ENCODE data around the gene KLHL29. TPM values are rescaled to one million over a fixed set of nuclear protein-coding genes. Genes with fewer than 3 reads are reported as not detected.
A peak's percentile ranks its signal among the peaks of the same experiment; 100 is the strongest.

Gene KLHL29
- total RNA-seq, 2 experiments from 2014 or later: 0.23 to 0.66 TPM

DNA sequence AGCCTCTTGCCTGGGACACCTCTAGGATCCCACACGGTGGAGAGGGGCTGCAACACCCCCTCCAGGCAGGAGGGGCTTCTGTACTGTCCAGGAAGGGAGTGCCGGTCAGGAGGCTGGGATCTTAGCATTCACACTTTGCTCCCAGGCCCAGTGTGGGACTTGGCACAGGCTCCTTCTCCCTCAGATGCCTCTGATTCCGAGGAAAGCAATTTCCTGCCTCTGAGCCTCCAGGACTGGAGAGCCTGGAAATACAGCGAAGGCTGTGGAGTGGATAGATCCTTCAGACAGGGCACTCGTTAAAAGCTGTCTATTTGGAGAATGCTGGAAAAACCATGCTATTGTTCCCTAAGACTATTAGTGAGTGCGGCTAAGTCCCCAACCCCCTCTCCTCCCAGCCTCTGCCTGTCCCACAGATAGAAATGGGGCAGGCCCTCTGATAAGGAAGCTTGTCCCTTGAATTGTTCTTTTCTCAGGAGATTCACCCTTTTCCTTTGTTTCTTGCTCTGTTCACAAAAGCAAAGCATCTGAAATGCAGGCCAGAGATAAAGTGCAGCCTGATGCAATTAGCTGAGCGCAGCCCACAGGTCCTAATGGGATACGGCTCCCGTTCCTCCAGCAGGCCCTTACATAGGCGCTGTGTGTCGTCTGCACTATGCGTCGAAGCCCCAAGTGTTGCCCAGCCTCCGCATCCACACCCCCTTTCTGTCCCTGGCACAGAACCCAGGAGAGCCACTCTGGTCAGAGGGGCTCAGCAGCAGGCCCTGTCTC lies 252.2 kb downstream of the KLHL29 start:
- intact Hi-C loops (cut with micrococcal nuclease; ENCODE audit: unreplicated experiment): no loop called here
- BruUV-seq (replicated peaks): no TSS peak
- H3K9me3 ChIP-seq (ENCODE audit: low read length): no peaks in the 10 kb centered on the region
- no peak overlapping the region for H3K4me3 ChIP-seq (ENCODE audit: low read depth, low read length, poor library complexity, severe bottlenecking)
- ChIA-PET POLR2A (no interaction called here), CTCF (ENCODE audit: unreplicated experiment) (no interaction called here)
- no peak overlapping the region for H3K27ac ChIP-seq (ENCODE audit: low read depth, low read length, poor library complexity, severe bottlenecking)
- TF ChIP-seq CTCF (conservative IDR thresholded peaks at IDR 0.05; ENCODE audit: low read length) (no peak), EZH2phosphoT487 (IDR thresholded peaks at IDR 0.05; ENCODE audit: borderline replicate concordance, low read depth, low read length) (no peak)
- no peaks in the 10 kb centered on the region for H3K36me3 ChIP-seq (ENCODE audit: insufficient read depth, low read length)
- H2AFZ ChIP-seq (ENCODE audit: low read length): no peak overlapping the region
- H3K9me2 ChIP-seq (ENCODE audit: insufficient read depth, low read length): no peaks in the 10 kb centered on the region
- DNase-seq (ENCODE audit: low spot score): no peak
- H4K20me1 ChIP-seq (ENCODE audit: insufficient read depth, low read length): no peaks in the 10 kb centered on the region
- no peaks in the 10 kb centered on the region for H3K4me1 ChIP-seq (ENCODE audit: insufficient read depth, low read length, poor library complexity, severe bottlenecking)
- H3K4me2 ChIP-seq (ENCODE audit: low read length): no peak overlapping the region
- H3K79me2 ChIP-seq (ENCODE audit: insufficient read depth, low read depth, low read length): no peaks in the 10 kb centered on the region

DNA sequence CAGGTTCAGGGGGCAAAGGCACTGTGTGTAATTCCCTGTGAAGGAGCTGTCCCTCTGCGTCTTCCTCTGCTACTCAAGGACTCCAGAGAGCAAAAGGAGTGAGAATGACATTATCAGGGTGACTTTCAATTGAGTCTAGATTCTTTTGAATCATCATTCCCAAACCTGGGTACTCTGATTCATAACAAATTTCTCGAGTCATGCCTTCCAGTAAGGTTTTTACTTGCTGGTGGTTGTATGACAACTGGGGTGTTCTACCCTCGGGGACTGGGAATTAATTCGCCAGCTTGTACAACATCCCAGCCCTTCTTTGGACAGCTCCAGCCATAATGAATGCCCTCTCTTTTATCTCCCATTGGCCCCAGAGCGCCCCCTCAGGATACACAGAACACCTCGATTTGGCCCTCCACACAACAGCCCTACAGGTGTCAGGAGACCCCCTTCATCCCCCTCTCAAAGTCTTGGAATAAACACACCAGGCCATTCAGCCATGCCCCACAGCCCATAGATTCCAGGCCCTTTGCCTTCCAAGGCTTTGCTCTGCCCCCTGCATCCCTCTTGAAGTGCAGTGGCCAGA lies 254.5 kb downstream of the KLHL29 start:
- H3K27ac ChIP-seq (ENCODE audit: low read depth, low read length, poor library complexity, severe bottlenecking): no peak overlapping the region
- no peaks in the 10 kb centered on the region for H3K9me3 ChIP-seq (ENCODE audit: low read length)
- no peaks in the 10 kb centered on the region for H4K20me1 ChIP-seq (ENCODE audit: insufficient read depth, low read length)
- H3K4me2 ChIP-seq (ENCODE audit: low read length): no peak overlapping the region
- TF ChIP-seq CTCF (conservative IDR thresholded peaks at IDR 0.05; ENCODE audit: low read length) (0 out of 2 replicates have a peak, but pooled peaks have one; percentile 20), EZH2phosphoT487 (IDR thresholded peaks at IDR 0.05; ENCODE audit: borderline replicate concordance, low read depth, low read length) (no peak)
- no peaks in the 10 kb centered on the region for H3K9me2 ChIP-seq (ENCODE audit: insufficient read depth, low read length)
- ChIA-PET CTCF (ENCODE audit: unreplicated experiment) (interaction anchor here (1.0 kb wide), 1 partner anchor 13 kb away, joined by 3 read pairs; no protein-coding TSS in a partner anchor), POLR2A (no interaction called here)
- H3K36me3 ChIP-seq (ENCODE audit: insufficient read depth, low read length): no peaks in the 10 kb centered on the region
- no peak for DNase-seq (ENCODE audit: low spot score)
- intact Hi-C loops (cut with micrococcal nuclease; ENCODE audit: unreplicated experiment): no loop called here
- no peaks in the 10 kb centered on the region for H3K79me2 ChIP-seq (ENCODE audit: insufficient read depth, low read depth, low read length)
- H3K4me3 ChIP-seq (ENCODE audit: low read depth, low read length, poor library complexity, severe bottlenecking): no peak overlapping the region
- no TSS peak for BruUV-seq (replicated peaks)
- no peaks in the 10 kb centered on the region for H3K4me1 ChIP-seq (ENCODE audit: insufficient read depth, low read length, poor library complexity, severe bottlenecking)
- no peak overlapping the region for H2AFZ ChIP-seq (ENCODE audit: low read length)

GRCh38 chr2:23640711-23641110 lies 255.7 kb downstream of the KLHL29 start:
- no peak overlapping the region for H3K4me2 ChIP-seq (ENCODE audit: low read length)
- DNase-seq (ENCODE audit: low spot score): no peak
- no peaks in the 10 kb centered on the region for H3K79me2 ChIP-seq (ENCODE audit: insufficient read depth, low read depth, low read length)
- no peak overlapping the region for H3K4me3 ChIP-seq (ENCODE audit: low read depth, low read length, poor library complexity, severe bottlenecking)
- no peaks in the 10 kb centered on the region for H4K20me1 ChIP-seq (ENCODE audit: insufficient read depth, low read length)
- no peaks in the 10 kb centered on the region for H3K9me2 ChIP-seq (ENCODE audit: insufficient read depth, low read length)
- ChIA-PET POLR2A (no interaction called here), CTCF (ENCODE audit: unreplicated experiment) (no interaction called here)
- intact Hi-C loops (cut with micrococcal nuclease; ENCODE audit: unreplicated experiment): no loop called here
- TF ChIP-seq CTCF (conservative IDR thresholded peaks at IDR 0.05; ENCODE audit: low read length): no peak
- no peak for TF ChIP-seq EZH2phosphoT487 (IDR thresholded peaks at IDR 0.05; ENCODE audit: borderline replicate concordance, low read depth, low read length)
- H3K4me1 ChIP-seq (ENCODE audit: insufficient read depth, low read length, poor library complexity, severe bottlenecking): no peaks in the 10 kb centered on the region
- no TSS peak for BruUV-seq (replicated peaks)
- H3K9me3 ChIP-seq (ENCODE audit: low read length): no peaks in the 10 kb centered on the region
- no peak overlapping the region for H2AFZ ChIP-seq (ENCODE audit: low read length)
- no peaks in the 10 kb centered on the region for H3K36me3 ChIP-seq (ENCODE audit: insufficient read depth, low read length)
- H3K27ac ChIP-seq (ENCODE audit: low read depth, low read length, poor library complexity, severe bottlenecking): no peak overlapping the region

Measured in OCI-LY7 (cell line).